Type B pancreatic cell (in vitro differentiated cells): ENCODE results near the gene TRIM25. TPM values are rescaled to one million over a fixed set of nuclear protein-coding genes. Genes with fewer than 3 reads are reported as not detected.

ENCODE experiments used
- DNase-seq: peaks from one replicate; pipeline ENCODE4 v3.0.0; 2021; ENCODE audit warnings: mixed read lengths; ENCODE audit not compliant: unreplicated experiment; ENCODE audit errors: extremely low spot score
- H3K27ac Mint-ChIP-seq: 2 replicates; pipeline ENCODE4 v1.8.0; 2021; ENCODE audit warnings: mild to moderate bottlenecking, mixed read lengths
- H3K27me3 Mint-ChIP-seq: 2 replicates; pipeline ENCODE4 v1.8.0; 2021; ENCODE audit warnings: mixed read lengths
- H3K36me3 Mint-ChIP-seq: 2 replicates; pipeline ENCODE4 v1.8.0; 2021; ENCODE audit warnings: mixed read lengths
- H3K4me1 Mint-ChIP-seq: one replicate; pipeline ENCODE4 v1.8.0; 2021; ENCODE audit warnings: mixed read lengths; ENCODE audit not compliant: unreplicated experiment
- H3K4me3 Mint-ChIP-seq: 2 replicates; pipeline ENCODE4 v1.8.0; 2021; ENCODE audit warnings: mild to moderate bottlenecking, mixed read lengths
- H3K9me3 Mint-ChIP-seq: 2 replicates; pipeline ENCODE4 v1.8.0; 2021; ENCODE audit warnings: mixed read lengths
- CTCF ChIP-seq: fragments of 200-600 bp; sonication (generic); conservative IDR thresholded peaks from 2 replicates; pipeline ENCODE4 v1.5.0; 2021; ENCODE audit warnings: antibody characterized with exemption, mild to moderate bottlenecking
- total RNA-seq: library from RNA; stranded (reverse); gene quantifications from 2 replicates; pipeline ENCODE4 v1.2.1, GENCODE V29; 2021; ENCODE audit warnings: low replicate concordance

TRIM25 gene
- total RNA-seq, 1 donor from 2014 or later: 43.4 TPM

GRCh38 chr17:56933151-56933745, 19.4 kb upstream of the TRIM25 start:
- no peak for DNase-seq
- Mint-ChIP-seq H3K27ac (no peak overlapping the region), H3K36me3 (peaks cover 23% of the 10 kb centered on the region), H3K27me3 (no peaks in the 10 kb centered on the region), H3K4me1 (peaks cover 11% of the 10 kb centered on the region), H3K9me3 (no peaks in the 10 kb centered on the region), H3K4me3 (no peak overlapping the region)
- no peak for TF ChIP-seq CTCF

DNA sequence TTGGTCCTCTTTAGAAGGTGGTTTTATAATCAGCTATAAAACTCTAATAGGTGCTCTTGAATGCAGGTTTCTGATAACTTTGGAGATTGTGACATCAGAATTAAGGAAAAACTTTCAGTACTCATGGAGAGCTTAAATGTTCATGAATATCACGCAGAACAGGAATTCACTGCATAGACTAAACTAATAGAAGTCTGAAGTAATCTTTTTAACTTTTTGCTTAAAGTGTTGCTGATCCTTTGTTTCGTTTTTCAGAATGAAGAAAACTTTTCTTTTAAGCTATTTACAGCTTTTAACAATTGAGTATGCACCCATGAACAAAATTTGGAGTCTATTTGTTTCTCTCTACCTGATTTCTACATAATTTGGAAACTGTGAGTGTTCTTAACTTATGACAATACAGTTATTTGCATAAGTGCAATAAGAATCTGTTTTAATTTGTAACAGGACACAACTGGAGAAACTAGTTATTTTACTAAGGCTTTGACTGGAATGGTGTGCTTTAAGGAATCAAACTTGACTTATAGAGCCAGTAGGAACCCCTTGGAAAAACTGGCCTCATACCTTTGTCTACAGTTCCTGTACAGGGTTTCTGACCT, 17.0 kb upstream of the TRIM25 start:
- H3K27ac Mint-ChIP-seq: no peak overlapping the region
- DNase-seq: no peak
- H3K4me1 Mint-ChIP-seq: no peaks in the 10 kb centered on the region
- no peaks in the 10 kb centered on the region for H3K27me3 Mint-ChIP-seq
- H3K9me3 Mint-ChIP-seq: peaks cover 4% of the 10 kb centered on the region
- TF ChIP-seq CTCF: no peak
- peaks cover 8% of the 10 kb centered on the region for H3K36me3 Mint-ChIP-seq
- no peak overlapping the region for H3K4me3 Mint-ChIP-seq

- Mint-ChIP-seq H3K27me3 (no peaks in the 10 kb centered on the region), H3K27ac (no peak overlapping the region), H3K4me3 (no peak overlapping the region), H3K9me3 (peaks cover 4% of the 10 kb centered on the region), H3K36me3 (peaks cover 6% of the 10 kb centered on the region), H3K4me1 (no peaks in the 10 kb centered on the region)
- DNase-seq: no peak
- TF ChIP-seq CTCF: no peak
These were observed 15.6 kb upstream of the TRIM25 start for GRCh38 chr17:56929362-56929969.

DNA sequence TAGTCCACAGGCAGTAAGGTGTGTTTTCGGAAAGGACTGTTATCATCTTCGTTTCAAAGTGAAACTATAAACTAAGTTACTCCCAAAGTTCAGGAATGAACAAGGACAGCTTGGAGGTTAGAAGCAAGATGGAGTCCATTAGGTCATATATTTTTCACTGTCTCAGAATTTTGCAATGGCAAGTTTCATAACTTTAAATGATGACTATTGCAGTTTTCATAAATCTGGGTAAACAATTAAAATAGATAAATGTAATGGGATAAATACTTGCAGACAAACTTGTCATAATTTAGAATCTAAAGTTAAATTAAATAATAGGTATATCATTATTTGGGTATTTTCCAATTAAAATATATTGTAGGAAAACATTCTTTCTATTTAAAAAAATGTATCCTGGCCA, 14.7 kb upstream of the TRIM25 start:
- Mint-ChIP-seq H3K9me3 (peaks cover 4% of the 10 kb centered on the region), H3K27me3 (no peaks in the 10 kb centered on the region), H3K4me1 (no peaks in the 10 kb centered on the region), H3K27ac (no peak overlapping the region), H3K4me3 (no peak overlapping the region), H3K36me3 (no peaks in the 10 kb centered on the region)
- TF ChIP-seq CTCF: no peak
- DNase-seq: no peak

DNA sequence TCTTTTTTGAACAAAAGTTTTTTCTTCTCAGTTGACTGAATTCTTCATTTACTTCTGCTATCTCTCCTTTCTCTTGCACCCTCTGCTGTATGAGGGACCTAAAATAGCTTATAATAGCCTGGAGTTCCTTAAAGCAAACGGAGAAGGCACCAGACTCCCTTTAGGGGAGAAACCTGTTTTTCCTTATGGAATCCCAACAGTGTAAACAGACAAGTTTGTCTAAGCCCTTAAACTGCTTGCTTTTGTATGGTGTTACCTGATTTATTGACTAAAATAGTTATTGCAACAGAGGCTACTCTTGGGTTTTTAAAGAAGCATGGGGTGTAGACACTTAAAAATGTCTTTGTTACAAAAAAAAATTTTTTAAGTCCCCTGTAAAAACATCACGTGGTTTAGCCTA, 12.9 kb upstream of the TRIM25 start:
- no peak for TF ChIP-seq CTCF
- no peaks in the 10 kb centered on the region for H3K27me3 Mint-ChIP-seq
- H3K4me3 Mint-ChIP-seq: no peak overlapping the region
- H3K4me1 Mint-ChIP-seq: no peaks in the 10 kb centered on the region
- no peak for DNase-seq
- no peak overlapping the region for H3K27ac Mint-ChIP-seq
- H3K9me3 Mint-ChIP-seq: peaks cover 4% of the 10 kb centered on the region
- H3K36me3 Mint-ChIP-seq: no peaks in the 10 kb centered on the region
